ENCODE results near the gene FGG.

- TF ChIP-seq CTCF (IDR thresholded peaks at IDR 0.05) (no peak), POLR2A (IDR thresholded peaks at IDR 0.05) (no peak)
These were observed 21.6 kb upstream of the FGG start for GRCh38 chr4:154634058-154634457.

Data from Peyer's patch (tissue), 4 donors.